ENCODE data around the gene TMEM79.

Gene TMEM79

DNA sequence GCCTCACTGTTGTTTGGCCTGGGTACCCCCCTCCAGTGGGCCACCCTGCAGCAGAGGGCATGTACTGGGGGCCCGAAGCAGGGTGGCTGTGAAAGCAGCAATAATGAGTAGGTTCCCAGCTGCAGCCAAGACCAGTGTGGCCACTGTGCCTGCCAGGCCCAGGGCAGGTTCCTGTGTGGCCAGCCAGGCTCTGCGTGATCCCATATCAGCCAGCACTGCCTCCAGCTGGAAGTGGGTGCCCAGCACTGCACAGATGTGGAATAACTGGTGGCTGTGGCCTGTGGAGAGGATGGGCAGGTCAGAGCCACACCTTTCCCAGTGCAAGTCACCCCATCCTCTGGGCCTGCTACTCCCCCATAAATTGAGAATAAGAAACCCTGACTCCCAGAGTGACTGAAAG lies 40.0 kb upstream of the TMEM79 start:
- TF ChIP-seq, protein P1, sequence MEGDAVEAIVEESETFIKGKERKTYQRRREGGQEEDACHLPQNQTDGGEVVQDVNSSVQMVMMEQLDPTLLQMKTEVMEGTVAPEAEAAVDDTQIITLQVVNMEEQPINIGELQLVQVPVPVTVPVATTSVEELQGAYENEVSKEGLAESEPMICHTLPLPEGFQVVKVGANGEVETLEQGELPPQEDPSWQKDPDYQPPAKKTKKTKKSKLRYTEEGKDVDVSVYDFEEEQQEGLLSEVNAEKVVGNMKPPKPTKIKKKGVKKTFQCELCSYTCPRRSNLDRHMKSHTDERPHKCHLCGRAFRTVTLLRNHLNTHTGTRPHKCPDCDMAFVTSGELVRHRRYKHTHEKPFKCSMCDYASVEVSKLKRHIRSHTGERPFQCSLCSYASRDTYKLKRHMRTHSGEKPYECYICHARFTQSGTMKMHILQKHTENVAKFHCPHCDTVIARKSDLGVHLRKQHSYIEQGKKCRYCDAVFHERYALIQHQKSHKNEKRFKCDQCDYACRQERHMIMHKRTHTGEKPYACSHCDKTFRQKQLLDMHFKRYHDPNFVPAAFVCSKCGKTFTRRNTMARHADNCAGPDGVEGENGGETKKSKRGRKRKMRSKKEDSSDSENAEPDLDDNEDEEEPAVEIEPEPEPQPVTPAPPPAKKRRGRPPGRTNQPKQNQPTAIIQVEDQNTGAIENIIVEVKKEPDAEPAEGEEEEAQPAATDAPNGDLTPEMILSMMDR (IDR thresholded peaks at IDR 0.05; ENCODE audit: borderline replicate concordance, extremely low read depth, low read length, poor library complexity, severe bottlenecking) = no peak
- no peak for TF ChIP-seq EZH2 (IDR thresholded peaks at IDR 0.05; ENCODE audit: borderline replicate concordance, low read depth, low read length, severe bottlenecking)
- H3K27ac ChIP-seq (ENCODE audit: low read length) = no peak overlapping the region
- peaks cover 7% of the 10 kb centered on the region; the same call in 1 of the 2 replicates for H4K20me1 ChIP-seq (ENCODE audit: insufficient read depth, low read length)
- H3K4me3 ChIP-seq (ENCODE audit: low read depth in 1 of 2, low read length in 2 of 2) = no peak overlapping the region
- DNase-seq (no peak), ATAC-seq (ENCODE audit: insufficient read depth, low read depth) (no peak)
- peaks cover 17% of the 10 kb centered on the region; the same call in 1 of the 2 replicates for H3K36me3 ChIP-seq (ENCODE audit: insufficient read depth, low read length)
- H3K9me3 ChIP-seq (ENCODE audit: insufficient read depth, low read length, severe bottlenecking) = no peaks in the 10 kb centered on the region
- H3K27me3 ChIP-seq (ENCODE audit: insufficient read depth, low read length, poor library complexity) = no peaks in the 10 kb centered on the region
- no peak overlapping the region for H3K9ac ChIP-seq (ENCODE audit: low read depth, low read length)
- no peak overlapping the region for H2AFZ ChIP-seq (ENCODE audit: low read depth, low read length)
- H3K4me1 ChIP-seq (ENCODE audit: insufficient read depth, low read length) = no peaks in the 10 kb centered on the region
- H3K79me2 ChIP-seq (ENCODE audit: insufficient read depth, low read length) = no peaks in the 10 kb centered on the region
- no peak overlapping the region for H3K4me2 ChIP-seq (ENCODE audit: insufficient read depth, low read length)

- no peaks in the 10 kb centered on the region for H3K9me3 ChIP-seq (ENCODE audit: insufficient read depth, low read length, severe bottlenecking)
- H3K79me2 ChIP-seq (ENCODE audit: insufficient read depth, low read length) = no peaks in the 10 kb centered on the region
- ATAC-seq (ENCODE audit: insufficient read depth, low read depth) (no peak), DNase-seq (no peak)
- no peak overlapping the region for H2AFZ ChIP-seq (ENCODE audit: low read depth, low read length)
- no peaks in the 10 kb centered on the region for H3K27me3 ChIP-seq (ENCODE audit: insufficient read depth, low read length, poor library complexity)
- peaks cover 11% of the 10 kb centered on the region; the same call in 1 of the 2 replicates for H4K20me1 ChIP-seq (ENCODE audit: insufficient read depth, low read length)
- no peaks in the 10 kb centered on the region for H3K4me1 ChIP-seq (ENCODE audit: insufficient read depth, low read length)
- peaks cover 17% of the 10 kb centered on the region for H3K36me3 ChIP-seq (ENCODE audit: insufficient read depth, low read length)
- H3K4me3 ChIP-seq (ENCODE audit: low read depth in 1 of 2, low read length in 2 of 2) = no peak overlapping the region
- H3K9ac ChIP-seq (ENCODE audit: low read depth, low read length) = no peak overlapping the region
- H3K4me2 ChIP-seq (ENCODE audit: insufficient read depth, low read length) = no peak overlapping the region
- no peak overlapping the region for H3K27ac ChIP-seq (ENCODE audit: low read length)
- TF ChIP-seq EZH2 (IDR thresholded peaks at IDR 0.05; ENCODE audit: borderline replicate concordance, low read depth, low read length, severe bottlenecking) = no peak
- TF ChIP-seq, protein P1 (IDR thresholded peaks at IDR 0.05; ENCODE audit: borderline replicate concordance, extremely low read depth, low read length, poor library complexity, severe bottlenecking) = no peak
Measured at GRCh38 chr1:156244712-156245111, 39.4 kb upstream of the TMEM79 start.

GRCh38 chr1:156245451-156246232 lies 38.5 kb upstream of the TMEM79 start:
- peaks cover 22% of the 10 kb centered on the region for H3K36me3 ChIP-seq (ENCODE audit: insufficient read depth, low read length)
- peaks cover 17% of the 10 kb centered on the region for H4K20me1 ChIP-seq (ENCODE audit: insufficient read depth, low read length)
- no peak for TF ChIP-seq EZH2 (IDR thresholded peaks at IDR 0.05; ENCODE audit: borderline replicate concordance, low read depth, low read length, severe bottlenecking)
- TF ChIP-seq, protein P1 (IDR thresholded peaks at IDR 0.05; ENCODE audit: borderline replicate concordance, extremely low read depth, low read length, poor library complexity, severe bottlenecking) = no peak
- no peaks in the 10 kb centered on the region for H3K4me1 ChIP-seq (ENCODE audit: insufficient read depth, low read length)
- H3K4me2 ChIP-seq (ENCODE audit: insufficient read depth, low read length) = no peak overlapping the region
- no peak overlapping the region for H2AFZ ChIP-seq (ENCODE audit: low read depth, low read length)
- no peak for ATAC-seq (ENCODE audit: insufficient read depth, low read depth)
- no peak for DNase-seq
- H3K27me3 ChIP-seq (ENCODE audit: insufficient read depth, low read length, poor library complexity) = no peaks in the 10 kb centered on the region
- no peak overlapping the region for H3K27ac ChIP-seq (ENCODE audit: low read length)
- H3K9ac ChIP-seq (ENCODE audit: low read depth, low read length) = no peak overlapping the region
- H3K9me3 ChIP-seq (ENCODE audit: insufficient read depth, low read length, severe bottlenecking) = no peaks in the 10 kb centered on the region
- H3K4me3 ChIP-seq (ENCODE audit: low read depth in 1 of 2, low read length in 2 of 2) = no peak overlapping the region
- H3K79me2 ChIP-seq (ENCODE audit: insufficient read depth, low read length) = no peaks in the 10 kb centered on the region
